K562 (cell line): Measurements from ENCODE around the gene ATL2. TPM values are rescaled to one million over a fixed set of nuclear protein-coding genes. Genes with fewer than 3 reads are reported as not detected.

Source experiments
- ATAC-seq: fragments of 200-7000 bp; cut with Tn5 transposase; 3 replicates; pipeline ENCODE4 v1.9.1; 2020; ENCODE audit warnings: moderate library complexity
- BruUV-seq: library from RNA; stranded (reverse); fragments of 400-500 nt; replicated peaks from 2 replicates; lab custom pipeline; 2021; lab: Mats Ljungman, UMichigan
- CTCF ChIA-PET: fragments of 300-600 bp; formaldehyde crosslinking; extraction: SDS; loops from one replicate; lab custom pipeline; 2021; ENCODE audit warnings: low intra/inter-chr PET ratio; lab: Yijun Ruan, JAX
- POLR2A ChIA-PET: fragments of 300-600, 350-650 bp; sonication (Branson Sonifier 250); formaldehyde crosslinking; extraction: SDS; loops from one replicate; lab custom pipeline; 2021; ENCODE audit warnings: antibody characterized with exemption, inconsistent platforms; lab: Yijun Ruan, JAX
- DNase-seq, 4 experiments: peaks; one replicate each; pipeline versions ENCODE4 v3.0.0 to v3.0.0-alpha.2; 2011 to 2018; ENCODE audit warnings: low spot score in 3 of 4, mixed read lengths in 3 of 4; ENCODE audit errors: extremely low read depth in 1 of 4
- FAIRE-seq: peaks from 2 replicates; lab custom pipeline; 2011; peaks lifted over from hg19 to GRCh38; lab: Jason Lieb, UNC
- H2AFZ ChIP-seq: 2 replicates; pipeline ENCODE4 v1.6.0; 2011; ENCODE audit warnings: low read depth, low read length, control low read depth, inconsistent platforms
- H3K27ac ChIP-seq: fragments of 200-600 bp; 3 replicates; pipeline ENCODE4 v1.8.0; 2011; ENCODE audit warnings: low read depth, mild to moderate bottlenecking, control low read depth, inconsistent platforms, low read length, moderate library complexity, mixed read lengths; ENCODE audit errors: extremely low read depth
- H3K27me3 ChIP-seq, 2 experiments: fragments of 300-600 bp in 1 of 2; 2 replicates in 1 of 2; 3 replicates in 1 of 2; pipeline versions ENCODE4 v1.6.0 to v1.8.0; 2011; ENCODE audit warnings: inconsistent platforms in 2 of 2, low read length in 2 of 2, mild to moderate bottlenecking in 1 of 2, mixed read lengths in 1 of 2, moderate library complexity in 1 of 2; ENCODE audit not compliant: control insufficient read depth in 2 of 2, insufficient read depth in 2 of 2
- H3K36me3 ChIP-seq: fragments of 300-600 bp; 3 replicates; pipeline ENCODE4 v1.8.0; 2011; ENCODE audit warnings: mild to moderate bottlenecking, low read length, inconsistent platforms; ENCODE audit not compliant: control insufficient read depth, insufficient read depth
- H3K4me1 ChIP-seq, 2 experiments: fragments of 200-600 bp in 1 of 2; replicated peaks in 1 of 2; 2 replicates in 1 of 2; 3 replicates in 1 of 2; pipeline versions ENCODE4 v1.5.1 to v1.8.0; 2011; ENCODE audit warnings: inconsistent platforms in 2 of 2, low read length in 2 of 2, mild to moderate bottlenecking in 1 of 2, mixed read lengths in 1 of 2, moderate library complexity in 1 of 2; ENCODE audit not compliant: control insufficient read depth in 2 of 2, insufficient read depth in 2 of 2
- H3K4me2 ChIP-seq: 2 replicates; pipeline ENCODE4 v1.6.1; 2011; ENCODE audit warnings: low read length, control low read depth, inconsistent platforms, mixed read lengths; ENCODE audit not compliant: insufficient read depth
- H3K4me3 ChIP-seq: fragments of 200-600 bp; sonication (generic), shearing (Covaris generic); 2 replicates; pipeline ENCODE4 v1.5.1; 2016; ENCODE audit warnings: control low read depth, inconsistent platforms
- H3K79me2 ChIP-seq: fragments of 200-600 bp; 3 replicates; pipeline ENCODE4 v1.8.0; 2011; ENCODE audit warnings: low read length, inconsistent platforms; ENCODE audit not compliant: control insufficient read depth, insufficient read depth
- H3K9ac ChIP-seq, 2 experiments: 2 replicates each; pipeline versions ENCODE4 v1.6.0 to v1.6.1; 2011; ENCODE audit warnings: low read depth in 2 of 2, low read length in 2 of 2, control low read depth in 1 of 2, inconsistent platforms in 1 of 2, mild to moderate bottlenecking in 1 of 2, mixed read lengths in 1 of 2; ENCODE audit not compliant: insufficient read depth in 1 of 2
- H3K9me1 ChIP-seq: one replicate; pipeline ENCODE4 v1.6.0; 2011; ENCODE audit warnings: inconsistent platforms, mild to moderate bottlenecking, low read length, moderate library complexity; ENCODE audit not compliant: control insufficient read depth, insufficient read depth
- H3K9me3 ChIP-seq: replicated peaks from 2 replicates; pipeline ENCODE4 v1.5.1; 2011; ENCODE audit warnings: low read depth, low read length, inconsistent platforms; ENCODE audit not compliant: control insufficient read depth, insufficient read depth
- H4K20me1 ChIP-seq: replicated peaks from 2 replicates; pipeline ENCODE4 v1.6.1; 2011; ENCODE audit warnings: low read length, inconsistent platforms, mixed read lengths; ENCODE audit not compliant: control insufficient read depth, insufficient read depth
- BCL6 ChIP-seq: fragments of 250-450 bp; sonication (Bioruptor Pico); IDR thresholded peaks from 2 replicates; pipeline ENCODE4 v1.4.0; 2020
- ETV1 ChIP-seq: fragments of 450-650 bp; conservative IDR thresholded peaks from 2 replicates; pipeline ENCODE4 v1.6.1; 2016; ENCODE audit warnings: missing genetic modification characterization, control low read depth, low read depth, missing compliant biosample characterization
- FOXA3 ChIP-seq, 2 experiments: fragments of 450-650 bp in 1 of 2; sonication (generic) in 1 of 2; formaldehyde crosslinking; IDR thresholded peaks in 1 of 2; conservative IDR thresholded peaks in 1 of 2; 2 replicates each; pipeline versions ENCODE4 v1.4.0 to v1.8.0; 2020 to 2022; ENCODE audit warnings: mild to moderate bottlenecking in 2 of 2, missing genetic modification reagents in 1 of 2
- GATAD2A ChIP-seq: fragments of 450-650 bp; IDR thresholded peaks from 2 replicates; pipeline ENCODE4 v1.6.1; 2017
- NCOA2 ChIP-seq, 2 experiments: fragments of 450-650 bp; IDR thresholded peaks; 2 replicates each; pipeline ENCODE4 v1.6.1; 2018; ENCODE audit warnings: mild to moderate bottlenecking in 2 of 2, moderate library complexity in 1 of 2; ENCODE audit not compliant: partially characterized antibody in 2 of 2
- PHB ChIP-seq: fragments of 250-450 bp; sonication (Bioruptor Pico); IDR thresholded peaks from 2 replicates; pipeline ENCODE4 v1.5.0; 2021
- RBM39 ChIP-seq: fragments of 200-400 bp; formaldehyde crosslinking; optimal IDR thresholded peaks from 2 replicates; pipeline ENCODE3; 2018; ENCODE audit warnings: low read depth, low read length
- SIX5 ChIP-seq, 2 experiments: IDR thresholded peaks; 2 replicates each; pipeline ENCODE4 v1.6.1; 2011; ENCODE audit warnings: low read length in 2 of 2, borderline replicate concordance in 1 of 2, low read depth in 1 of 2, mild to moderate bottlenecking in 1 of 2, moderate library complexity in 1 of 2; ENCODE audit not compliant: insufficient read depth in 1 of 2
- SP2 ChIP-seq: IDR thresholded peaks from 2 replicates; pipeline ENCODE4 v1.6.1; 2011; ENCODE audit warnings: mild to moderate bottlenecking, low read depth, low read length, moderate library complexity; ENCODE audit not compliant: poor library complexity, severe bottlenecking; ENCODE audit errors: extremely low read depth
- SREBF1 ChIP-seq: fragments of 150-350 bp; IDR thresholded peaks from 2 replicates; pipeline ENCODE4 v1.6.1; 2014; ENCODE audit warnings: antibody characterized with exemption, low read depth, low read length, borderline replicate concordance
- TOE1 ChIP-seq, 2 experiments: fragments of 450-650 bp in 1 of 2; sonication (generic) in 1 of 2; formaldehyde crosslinking in 1 of 2; IDR thresholded peaks; 2 replicates each; pipeline versions ENCODE4 v1.7.1 to v1.8.0; 2016 to 2022; ENCODE audit warnings: borderline replicate concordance in 2 of 2, mild to moderate bottlenecking in 2 of 2, antibody characterized with exemption in 1 of 2, inconsistent platforms in 1 of 2, low read depth in 1 of 2, missing genetic modification reagents in 1 of 2, moderate library complexity in 1 of 2
- ZNF134 ChIP-seq: fragments of 250-450 bp; sonication (Bioruptor Pico); conservative IDR thresholded peaks from 2 replicates; pipeline ENCODE4 v1.4.0; 2020
- ZNF324 ChIP-seq: fragments of 250-450 bp; sonication (Bioruptor Pico); IDR thresholded peaks from 2 replicates; pipeline ENCODE4 v1.4.0; 2020; ENCODE audit warnings: mild to moderate bottlenecking
- ZNF444 ChIP-seq: fragments of 250-450 bp; sonication (Bioruptor Pico); IDR thresholded peaks from 2 replicates; pipeline ENCODE4 v1.4.0; 2020; ENCODE audit warnings: mild to moderate bottlenecking, moderate library complexity
- WGBS: fragments of 100-300 bp; shearing (Covaris generic); methylation state at CpG from one replicate; pipeline ENCODE4 v1.1.6; 2016; ENCODE audit warnings: low coverage, mixed read lengths; ENCODE audit not compliant: insufficient coverage; ENCODE audit errors: missing lambda C conversion rate; 5-methylcytosine and 5-hydroxymethylcytosine counted together
- in situ Hi-C: fragments of 300-500 bp; cut with MboI; formaldehyde crosslinking; loops from 4 replicates; pipeline ENCODE4 v1.15.0; 2018; ENCODE audit warnings: inconsistent platforms, mixed read lengths
- intact Hi-C: fragments of 100-400 bp; cut with micrococcal nuclease; formaldehyde crosslinking; loops from 2 replicates; pipeline ENCODE4 v1.14.2; 2022
- polyA plus RNA-seq, 8 experiments: library from polyadenylated mRNA; depleted of rRNA in 4 of 8; stranded (reverse) in 5 of 8; unstranded in 3 of 8; fragments of >200 nt; fragmentation: Nextera tagmentation in 2 of 8; fragmentation: Illumina TruSeq in 1 of 8; extraction: Ambion mirVana in 2 of 8; extraction: Trizol in 1 of 8; gene quantifications; 2 replicates each; pipeline versions ENCODE4 v1.2.1 to v1.2.3, GENCODE V29; 2011 to 2014; ENCODE audit warnings: inconsistent platforms in 1 of 8, missing spikeins in 1 of 8
- total RNA-seq, 7 experiments: library from RNA; depleted of rRNA in 6 of 7; stranded (reverse); fragments of >200 nt in 6 of 7; fragmentation: Illumina TruSeq in 2 of 7; extraction: Trizol in 2 of 7; gene quantifications; 2 replicates each; pipeline versions ENCODE4 v1.2.1 to v1.2.3, GENCODE V29; 2011 to 2021; ENCODE audit warnings: low replicate concordance in 1 of 7
- TF ChIP-seq, protein P1 (sequence below): fragments of 450-650 bp; formaldehyde crosslinking; IDR thresholded peaks from 2 replicates; pipeline ENCODE4 v1.4.0; 2020; ENCODE audit warnings: mild to moderate bottlenecking, moderate library complexity

The ATL2 gene
- total and polyA plus RNA-seq, 9 of the 15 experiments (the other 6 are each of a cell fraction or from before 2014, with no cell fraction given): 12.0 to 80.8 (median 70.2) TPM

DNA sequence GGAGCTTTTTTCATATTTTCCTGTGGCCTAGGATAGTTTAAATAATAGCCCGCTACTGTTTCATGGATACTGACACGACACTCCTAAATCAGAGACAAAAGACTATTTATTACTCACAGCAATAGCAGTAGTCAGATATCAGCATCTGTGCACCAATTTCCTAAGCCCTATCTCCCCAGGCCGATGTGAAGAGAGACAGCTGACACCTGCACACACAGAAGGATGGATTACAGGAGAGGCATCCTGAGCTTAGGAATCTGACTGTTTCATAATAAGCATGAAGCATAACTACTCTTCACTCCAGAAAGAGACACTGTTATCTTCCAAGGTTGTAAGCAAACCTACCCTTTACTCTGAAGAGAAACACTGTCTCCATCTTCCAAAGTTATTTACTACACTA, 105.4 kb downstream of the ATL2 start:
- no peak for ATAC-seq
- no peaks in the 10 kb centered on the region for H3K36me3 ChIP-seq
- DNase-seq: no peak
- no peaks in the 10 kb centered on the region for H3K9me1 ChIP-seq
- ChIA-PET CTCF (no interaction called here), POLR2A (interaction anchor here (0.5 to 1.1 kb wide), 3 partner anchors 11 to 383 kb away, joined by 3 to 5 read pairs (median 3); no protein-coding TSS in a partner anchor)
- H3K79me2 ChIP-seq: no peaks in the 10 kb centered on the region
- peaks cover 0 to 4% of the 10 kb centered on the region in 2 experiments; a peak in 3 of 5 replicates for H3K27me3 ChIP-seq
- H3K9ac ChIP-seq: no peak overlapping the region
- 0% methylated on average over 3 of the region's 3 CpGs for WGBS
- TF ChIP-seq GATAD2A (no peak), TOE1 (IDR thresholded peaks at IDR 0.05; ENCODE audit: borderline replicate concordance) (no peak), TOE1 (CRISPR knock-in tag; IDR thresholded peaks at IDR 0.05; ENCODE audit: borderline replicate concordance, low read depth) (no peak), RBM39 (no peak), PHB (CRISPR knock-in tag) (no peak), BCL6 (CRISPR knock-in tag) (no peak), ZNF444 (CRISPR knock-in tag) (no peak), NCOA2 (IDR thresholded peaks at IDR 0.05; ENCODE audit: partially characterized antibody in 2 of 2) (no peak), ZNF324 (CRISPR knock-in tag) (no peak), ZNF134 (CRISPR knock-in tag) (no peak), SP2 (no peak), SREBF1 (no peak), FOXA3 (CRISPR knock-in tag; conservative IDR thresholded peaks at IDR 0.05 in 1 of 2, IDR thresholded peaks at IDR 0.05 in 1 of 2) (no peak), SIX5 (IDR thresholded peaks at IDR 0.05; ENCODE audit: borderline replicate concordance in 1 of 2, insufficient read depth in 1 of 2, low read depth in 1 of 2, low read length in 2 of 2) (no peak), ETV1 (no peak)
- TF ChIP-seq, protein P1, sequence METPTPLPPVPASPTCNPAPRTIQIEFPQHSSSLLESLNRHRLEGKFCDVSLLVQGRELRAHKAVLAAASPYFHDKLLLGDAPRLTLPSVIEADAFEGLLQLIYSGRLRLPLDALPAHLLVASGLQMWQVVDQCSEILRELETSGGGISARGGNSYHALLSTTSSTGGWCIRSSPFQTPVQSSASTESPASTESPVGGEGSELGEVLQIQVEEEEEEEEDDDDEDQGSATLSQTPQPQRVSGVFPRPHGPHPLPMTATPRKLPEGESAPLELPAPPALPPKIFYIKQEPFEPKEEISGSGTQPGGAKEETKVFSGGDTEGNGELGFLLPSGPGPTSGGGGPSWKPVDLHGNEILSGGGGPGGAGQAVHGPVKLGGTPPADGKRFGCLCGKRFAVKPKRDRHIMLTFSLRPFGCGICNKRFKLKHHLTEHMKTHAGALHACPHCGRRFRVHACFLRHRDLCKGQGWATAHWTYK (CRISPR knock-in tag): no peak
- 0 out of 2 replicates have a peak, but pooled peaks cover under 1% of the 10 kb centered on the region for H3K9me3 ChIP-seq
- no peak for FAIRE-seq
- H2AFZ ChIP-seq: no peak overlapping the region
- no peaks in the 10 kb centered on the region; a peak in 1 of 5 replicates for H3K4me1 ChIP-seq
- intact Hi-C loops (loop anchor here (5.0 kb wide), 2 partner anchors 154 to 874 kb away; no protein-coding TSS in a partner anchor), in situ Hi-C loops (loop anchor here (10.0 kb wide), 2 partner anchors 287 to 877 kb away; no protein-coding TSS in a partner anchor)
- no peak overlapping the region for H3K4me2 ChIP-seq
- no TSS peak for BruUV-seq
- H3K27ac ChIP-seq: no peak overlapping the region
- H4K20me1 ChIP-seq: no peaks in the 10 kb centered on the region
- no peak overlapping the region for H3K4me3 ChIP-seq
